Heart right ventricle (tissue), 16 donors: ENCODE measurements around the gene ATG9B. TPM values are rescaled to one million over a fixed set of nuclear protein-coding genes. Genes with fewer than 3 reads are reported as not detected.

Source experiments
- ATAC-seq, 8 donors: fragments of 200-7000 bp; cut with Tn5 transposase; one replicate each; pipeline ENCODE4 v1.9.1; 2020; ENCODE audit warnings: mild to moderate bottlenecking in 8 of 8, moderate library complexity in 8 of 8, moderate number of reproducible peaks in 1 of 8
- DNase-seq, 2 donors: peaks; one replicate each; pipeline ENCODE4 v3.0.0-alpha.2; 2020
- H3K27ac ChIP-seq, 10 donors: fragments of 200-600 bp; sonication (generic) in 2 of 10; one replicate each; pipeline versions ENCODE4 v1.5.0 to v1.8.0; 2020 to 2022; ENCODE audit warnings: mild to moderate bottlenecking in 3 of 10
- H3K27me3 ChIP-seq, 7 donors: fragments of 200-600 bp; one replicate each; pipeline ENCODE4 v1.8.0; 2021 to 2022; ENCODE audit warnings: mild to moderate bottlenecking in 2 of 7
- H3K36me3 ChIP-seq, 9 donors: fragments of 200-600 bp; sonication (generic) in 1 of 9; one replicate each; pipeline versions ENCODE4 v1.5.0 to v1.8.0; 2020 to 2022; ENCODE audit warnings: mild to moderate bottlenecking in 2 of 9
- H3K4me1 ChIP-seq, 9 donors: fragments of 200-600 bp; sonication (generic) in 1 of 9; one replicate each; pipeline versions ENCODE4 v1.5.0 to v1.8.0; 2020 to 2022; ENCODE audit warnings: mild to moderate bottlenecking in 4 of 9
- H3K4me3 ChIP-seq, 10 donors: fragments of 200-600 bp; sonication (generic) in 2 of 10; one replicate each; pipeline versions ENCODE4 v1.5.0 to v1.8.0; 2020 to 2022; ENCODE audit warnings: mild to moderate bottlenecking in 7 of 10, moderate library complexity in 2 of 10
- H3K9me3 ChIP-seq, 11 donors: fragments of 200-600 bp in 10 of 11; sonication (generic) in 2 of 11; one replicate each; pipeline versions ENCODE4 v1.5.0 to v1.8.0; 2013 to 2022; ENCODE audit warnings: mild to moderate bottlenecking in 2 of 11, control low read depth in 1 of 11, moderate library complexity in 1 of 11
- CTCF ChIP-seq, 9 donors: fragments of 200-600 bp; sonication (generic) in 2 of 9; IDR thresholded peaks; one replicate each; pipeline versions ENCODE4 v1.5.0 to v1.8.0; 2021 to 2022; ENCODE audit warnings: antibody characterized with exemption in 9 of 9, mild to moderate bottlenecking in 5 of 9, moderate library complexity in 1 of 9
- whole genome bisulfite sequencing, 2 donors: extraction: QIAGEN DNeasy Blood & Tissue Kit; methylation state at CpG; one replicate each; pipeline ENCODE4 v1.1.7; 2013; ENCODE audit warnings: inconsistent platforms in 1 of 2; 5-methylcytosine and 5-hydroxymethylcytosine counted together
- intact Hi-C, 10 donors: fragments of 100-400 bp; cut with DNase I; formaldehyde crosslinking; loops; one replicate each; pipeline versions ENCODE4 v1.11.1 to v1.14.2; 2022
- polyA plus RNA-seq, 2 donors: library from polyadenylated mRNA; stranded (reverse); fragments of 200-250 nt; gene quantifications; one replicate each; pipeline ENCODE4 v1.2.3, GENCODE V29; 2013
- total RNA-seq, 10 donors: library from RNA; stranded (reverse); fragmentation: NEBNext Ultra II Directional in 3 of 10; extraction: Animal tissue kit (Norgen Biotek cat#: 25700) in 3 of 10; gene quantifications; one replicate each; pipeline versions ENCODE4 v1.2.1 to v1.2.4, GENCODE V29; 2021 to 2023
- donor health status: Arrhythmogenic right ventricular cardiomyopathy.
- donor health status: ischemic (EF 13 %, LVEDD 7.1; RV severe dilation, severe dysfunction).
- donor health status: healthy with polysubstance abuse.
- donor health status: DM: no; HTN: yes; CAD: no.
- donor health status: DM: no; HTN: no; CAD: no.
- donor health status: ischemic (EF 25% LVEDD 6.9; RV normal size, moderate dysfunction).
- donor health status: ischemic (EF 25% LVEDD 5.7; RV mildly dilated, moderate dysfunction).
- donor health status: healthy.
- donor health status: DM: yes; HTN: yes; CAD: no.
- donor health status: Ischemic cardiomyopathy.
- donor health status: ischemic (EF 35%, LVEDD 5.7; RV mildly dilated, moderate dysfunction).
- donor health status: nonischemic (EF 11% LVEDD 7.7; RV severe dilation, severe dysfunction).
- donor health status: DM: yes; HTN: yes; CAD: no.
- donor health status: PGD.
- donor health status: ischemic (EF 29% LVEDD 5.4; RV normal size, mild dysfunction).
- donor health status: nonischemic (EF 23%, LVEDD 6.1; RV moderate dilation, normal function).

The ATG9B gene
- total and polyA plus RNA-seq, 12 donors = 0.09 to 0.59 (median 0.39) TPM; not detected in 7

GRCh38 chr7:150993511-150993910 lies 30.8 kb downstream of the ATG9B start:
- Histone ChIP-seq H3K36me3 (peaks cover 0 to 13% (median 0%) of the 10 kb centered on the region in 9 donors), H3K4me3 (peak overlapping the region; percentile 21 to 66 (median 57)), H3K4me1 (peaks cover 5 to 71% (median 36%) of the 10 kb centered on the region in 9 donors), H3K27me3 (no peaks in the 10 kb centered on the region), H3K9me3 (peaks cover 0 to 18% (median 0%) of the 10 kb centered on the region in 11 donors), H3K27ac (peak overlapping the region; percentile 65 to 93 (median 86))
- ATAC-seq = peak; percentile 51 to 83 (median 76)
- no peak for TF ChIP-seq CTCF (IDR thresholded peaks at IDR 0.05)
- WGBS, 2 donors = 64 to 67% methylated on average over 14 of the region's 14 CpGs
- intact Hi-C loops = no loop called here
- DNase-seq = peak; percentile 79 to 89

DNA sequence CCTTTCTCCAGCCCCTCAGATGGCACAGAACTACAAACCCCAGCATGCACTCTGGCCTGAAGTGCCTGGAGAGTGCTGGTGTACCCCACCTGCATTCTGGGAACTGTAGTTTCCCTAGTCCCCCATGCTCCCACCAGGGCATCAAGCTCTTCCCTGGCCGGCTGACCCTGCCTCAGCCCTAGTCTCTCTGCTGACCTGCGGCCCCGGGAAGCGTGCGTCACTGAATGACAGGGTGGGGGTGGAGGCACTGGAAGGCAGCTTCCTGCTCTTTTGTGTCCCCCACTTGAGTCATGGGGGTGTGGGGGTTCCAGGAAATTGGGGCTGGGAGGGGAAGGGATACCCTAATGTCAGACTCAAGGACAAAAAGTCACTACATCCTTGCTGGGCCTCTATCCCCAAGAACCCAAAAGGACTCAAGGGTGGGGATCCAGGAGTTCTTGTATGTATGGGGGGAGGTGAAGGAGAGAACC lies 31.4 kb downstream of the ATG9B start:
- Histone ChIP-seq H3K27me3 (no peaks in the 10 kb centered on the region), H3K27ac (peak overlapping the region; percentile 65 to 93 (median 86)), H3K9me3 (peaks cover 0 to 18% (median 0%) of the 10 kb centered on the region in 11 donors), H3K4me1 (peaks cover 8 to 77% (median 41%) of the 10 kb centered on the region in 9 donors), H3K4me3 (peak overlapping the region in 5 of 10 donors; percentile 62 to 66 (median 64)), H3K36me3 (peaks cover 0 to 7% (median 0%) of the 10 kb centered on the region in 9 donors)
- intact Hi-C loops = no loop called here
- TF ChIP-seq CTCF (IDR thresholded peaks at IDR 0.05) = no peak
- ATAC-seq = peak; percentile 54 to 72 (median 60)
- DNase-seq = peak in 1 of 2 donors; percentile 75
- 33 to 39% methylated on average over 5 of the region's 5 CpGs for WGBS, 2 donors

DNA sequence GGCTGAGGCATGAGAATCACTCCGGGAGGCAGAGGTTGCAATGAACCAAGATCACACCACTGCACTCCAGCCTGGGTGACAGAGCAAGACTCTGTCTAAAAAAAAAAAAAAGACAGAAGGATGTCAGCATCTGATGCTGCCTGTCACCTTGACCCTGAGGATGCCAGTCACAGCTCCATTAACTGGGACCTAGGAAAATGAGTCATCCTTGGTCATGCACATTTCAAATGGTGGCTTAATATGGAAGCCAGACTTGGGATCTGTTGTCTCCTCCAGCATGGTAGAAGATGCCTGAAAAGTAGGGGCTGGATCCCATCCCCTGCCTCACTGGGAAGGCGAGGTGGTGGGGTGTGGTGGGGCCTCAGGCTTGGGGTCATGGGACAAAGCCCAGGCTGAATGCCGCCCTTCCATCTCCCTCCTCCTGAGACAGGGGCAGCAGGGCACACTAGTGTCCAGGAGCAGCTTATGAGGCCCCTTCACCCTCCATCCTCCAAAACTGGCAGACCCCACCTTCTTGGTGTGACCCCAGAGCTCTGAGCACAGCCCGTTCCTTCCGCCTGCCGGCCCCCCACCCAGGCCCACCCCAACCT lies 32.1 kb downstream of the ATG9B start:
- no peak for ATAC-seq
- peak overlapping the region in 9 of 10 donors; percentile 75 to 93 (median 86) for H3K27ac ChIP-seq
- no peak overlapping the region for H3K4me3 ChIP-seq
- peaks cover 0 to 18% (median 0%) of the 10 kb centered on the region in 11 donors for H3K9me3 ChIP-seq
- peaks cover 0 to 4% (median 0%) of the 10 kb centered on the region in 7 donors for H3K27me3 ChIP-seq
- intact Hi-C loops = no loop called here
- no peaks in the 10 kb centered on the region for H3K36me3 ChIP-seq
- WGBS, 2 donors = 80 to 88% methylated on average over 6 of the region's 6 CpGs
- DNase-seq = no peak
- H3K4me1 ChIP-seq = peaks cover 8 to 71% (median 38%) of the 10 kb centered on the region in 9 donors
- no peak for TF ChIP-seq CTCF (IDR thresholded peaks at IDR 0.05)

- Histone ChIP-seq H3K4me1 (peaks cover 8 to 71% (median 43%) of the 10 kb centered on the region in 9 donors), H3K27me3 (peaks cover 0 to 15% (median 0%) of the 10 kb centered on the region in 7 donors), H3K36me3 (no peaks in the 10 kb centered on the region), H3K27ac (peak within 1 kb of the TSS in 3 of 10 donors; percentile 83 to 90 (median 85)), H3K9me3 (peaks cover 0 to 18% (median 0%) of the 10 kb centered on the region in 11 donors), H3K4me3 (no peak within 1 kb of the TSS)
- TF ChIP-seq CTCF (IDR thresholded peaks at IDR 0.05) = no peak
- 95% methylated on average over 12 of the region's 12 CpGs for WGBS, 2 donors
- intact Hi-C loops = no loop called here
- DNase-seq = no peak
- no peak for ATAC-seq
Measured at GRCh38 chr7:150990416-150991186, 33.7 kb downstream of the ATG9B start, which contains the start of gene NOS3. Gene NOS3, plus strand, starts transcription at chr7:150991017. Its CDS starts 2,787 bp downstream, at chr7:150993804.
